BJ (cell line): ENCODE results near the gene TSEN2. TPM values are rescaled to one million over a fixed set of nuclear protein-coding genes. Genes with fewer than 3 reads are reported as not detected.

Experiments used
- CTCF ChIA-PET: fragments of 350-600 bp; formaldehyde crosslinking; extraction: SDS; loops from one replicate; lab custom pipeline; 2021; ENCODE audit warnings: antibody characterized with exemption, inconsistent platforms; lab: Yijun Ruan, JAX
- POLR2A ChIA-PET: fragments of 300-600 bp; sonication (Branson Sonifier 250); formaldehyde crosslinking; extraction: SDS; loops from one replicate; lab custom pipeline; 2021; ENCODE audit warnings: antibody characterized with exemption; lab: Charles Lee
- DNase-seq: peaks from one replicate; pipeline ENCODE4 v3.0.0-alpha.2; 2011; ENCODE audit warnings: low read depth
- H3K27me3 ChIP-seq: 2 replicates; pipeline ENCODE4 v1.6.0; 2011; ENCODE audit warnings: low read length; ENCODE audit not compliant: control insufficient read depth, insufficient read depth
- H3K36me3 ChIP-seq: 2 replicates; pipeline ENCODE4 v1.5.1; 2011; ENCODE audit warnings: low read length; ENCODE audit not compliant: control insufficient read depth, insufficient read depth
- H3K4me3 ChIP-seq: 2 replicates; pipeline ENCODE4 v1.5.1; 2011; ENCODE audit warnings: low read depth, mild to moderate bottlenecking, control low read depth, low read length
- CTCF ChIP-seq: IDR thresholded peaks from 2 replicates; pipeline ENCODE4 v1.5.1; 2011; ENCODE audit warnings: low read depth, mild to moderate bottlenecking, control low read depth, inconsistent platforms, low read length, moderate library complexity; ENCODE audit not compliant: insufficient read depth
- polyA plus RNA-seq: library from polyadenylated mRNA; depleted of rRNA; stranded (reverse); fragments of >200 nt; gene quantifications from 2 replicates; pipeline ENCODE4 v1.2.3, GENCODE V29; 2011; rRNA removed
- small RNA-seq: library from RNA; depleted of rRNA; stranded (forward); fragments of <200 nt; gene quantifications from one replicate; pipeline ENCODE3, GENCODE V24; 2012; ENCODE audit warnings: low replicate concordance, low read depth; ENCODE audit not compliant: insufficient read length

The TSEN2 gene
- polyA plus RNA-seq, 1 experiment = 8.0 TPM

DNA sequence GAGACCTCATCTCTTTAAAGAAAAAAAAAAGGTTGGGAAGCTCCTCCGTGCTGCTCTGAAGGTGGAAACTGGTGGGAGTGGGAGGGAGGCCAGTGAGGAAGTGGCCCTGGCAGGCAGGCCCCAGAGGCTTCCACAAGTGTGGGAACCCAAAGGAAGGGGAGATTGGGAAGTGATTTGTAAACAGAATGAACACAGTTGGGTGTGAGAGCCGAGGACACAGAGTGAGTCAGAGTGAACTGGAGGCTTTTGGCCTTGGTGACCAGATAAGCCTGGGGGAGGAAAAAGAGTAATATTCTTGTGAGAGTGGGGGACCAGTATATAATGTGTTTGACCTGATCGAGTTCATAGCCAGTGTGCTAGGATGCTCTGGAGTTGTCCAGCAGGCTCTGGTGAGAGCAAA, 95.6 kb downstream of the TSEN2 start:
- H3K27me3 ChIP-seq = no peaks in the 10 kb centered on the region
- peaks cover 33% of the 10 kb centered on the region for H3K36me3 ChIP-seq
- no peak overlapping the region for H3K4me3 ChIP-seq
- ChIA-PET POLR2A (no interaction called here), CTCF (no interaction called here)
- DNase-seq = no peak
- no peak for TF ChIP-seq CTCF

DNA sequence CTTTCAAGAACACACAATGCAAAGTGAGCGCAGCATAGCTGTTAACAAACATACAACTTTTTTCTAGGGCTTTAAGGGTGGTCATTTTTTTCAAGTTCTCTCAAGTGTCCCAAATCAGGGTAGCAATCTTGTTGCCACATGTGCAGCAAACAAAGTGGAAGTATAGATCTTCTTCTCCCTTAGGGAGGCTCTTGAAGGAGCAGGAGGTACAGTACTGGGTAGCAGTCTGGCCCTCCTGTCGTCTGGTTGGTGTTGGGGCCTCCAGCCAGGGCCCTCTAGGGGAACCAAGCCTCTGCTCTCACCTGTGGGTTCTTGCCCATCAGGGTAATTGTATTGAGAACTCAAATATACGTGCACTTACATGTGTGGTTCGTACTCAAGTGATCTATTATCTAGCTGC, 98.5 kb downstream of the TSEN2 start:
- no peak for TF ChIP-seq CTCF
- Histone ChIP-seq H3K4me3 (no peak overlapping the region), H3K36me3 (peaks cover 36% of the 10 kb centered on the region), H3K27me3 (no peaks in the 10 kb centered on the region)
- CTCF ChIA-PET = no interaction called here
- POLR2A ChIA-PET = no interaction called here
- no peak for DNase-seq

Small RNAs within 50 kb of the gene (small RNA-seq; reads per million reads assigned to genes)
- not detected for gene RF00017
- not detected for gene RNA5SP123
- not detected for gene RNU6-377P

Other genes with a start within 250 kb of the TSEN2 start
- gene PPARG, start 195.4 kb upstream of the TSEN2 start, polyA plus RNA-seq = 3.5 and 3.7 TPM in 2 replicates
- gene MKRN2OS, start 61.0 kb downstream of the TSEN2 start, polyA plus RNA-seq = not detected in 2 replicates
- gene MKRN2, start 72.6 kb downstream of the TSEN2 start, polyA plus RNA-seq = 49.2 and 56.2 TPM in 2 replicates
- 122 and 134 TPM in 2 replicates for gene RAF1, start 179.6 kb downstream of the TSEN2 start, polyA plus RNA-seq